MM.1S (cell line): ENCODE measurements around the gene EPB41L1.

Source experiments
- DNase-seq: peaks from one replicate; pipeline ENCODE4 v3.0.0-alpha.2; 2015
- H2AFZ ChIP-seq: fragments of 300-600 bp; sonication (generic); 2 replicates; pipeline ENCODE4 v1.6.0; 2016; ENCODE audit warnings: antibody characterized with exemption, low read length
- H3F3A ChIP-seq: fragments of 300-600 bp; sonication (generic); 2 replicates; pipeline ENCODE4 v1.6.1; 2016; ENCODE audit warnings: mild to moderate bottlenecking, antibody characterized with exemption, low read length, moderate library complexity, mixed read lengths; ENCODE audit not compliant: insufficient read depth
- H3K27ac ChIP-seq: fragments of 300-600 bp; sonication (generic); 2 replicates; pipeline ENCODE4 v1.5.1; 2016; ENCODE audit warnings: mild to moderate bottlenecking, low read length
- H3K27me3 ChIP-seq: fragments of 300-600 bp; sonication (generic); replicated peaks from 2 replicates; pipeline ENCODE4 v1.6.0; 2016; ENCODE audit warnings: low read length; ENCODE audit not compliant: insufficient read depth
- H3K36me3 ChIP-seq: fragments of 300-600 bp; sonication (generic); replicated peaks from 2 replicates; pipeline ENCODE4 v1.6.1; 2016; ENCODE audit warnings: mild to moderate bottlenecking, low read length, mixed read lengths; ENCODE audit not compliant: insufficient read depth
- H3K4me1 ChIP-seq: fragments of 300-600 bp; sonication (generic); 2 replicates; pipeline ENCODE4 v1.6.1; 2016; ENCODE audit warnings: low read length, mixed read lengths
- H3K4me2 ChIP-seq: fragments of 300-600 bp; sonication (generic); 2 replicates; pipeline ENCODE4 v1.6.0; 2016; ENCODE audit warnings: low read depth, low read length
- H3K4me3 ChIP-seq: fragments of 300-600 bp; sonication (generic); 2 replicates; pipeline ENCODE4 v1.5.1; 2016; ENCODE audit warnings: low read length, mixed read lengths
- H3K79me2 ChIP-seq: fragments of 300-600 bp; sonication (generic); 2 replicates; pipeline ENCODE4 v1.6.1; 2016; ENCODE audit warnings: mixed run types, low read length, mixed read lengths
- H3K9ac ChIP-seq: fragments of 300-600 bp; sonication (generic); 2 replicates; pipeline ENCODE4 v1.6.1; 2016; ENCODE audit warnings: low read length, mixed read lengths
- H3K9me2 ChIP-seq: fragments of 300-600 bp; sonication (generic); replicated peaks from 2 replicates; pipeline ENCODE4 v1.6.1; 2016; ENCODE audit warnings: mild to moderate bottlenecking, low read length, mixed read lengths; ENCODE audit not compliant: insufficient read depth
- H3K9me3 ChIP-seq: fragments of 300-600 bp; sonication (generic); replicated peaks from 2 replicates; pipeline ENCODE4 v1.6.1; 2016; ENCODE audit warnings: mild to moderate bottlenecking, low read length, mixed read lengths; ENCODE audit not compliant: insufficient read depth
- H4K20me1 ChIP-seq: fragments of 300-600 bp; sonication (generic); 2 replicates; pipeline ENCODE4 v1.6.1; 2016; ENCODE audit warnings: mild to moderate bottlenecking, low read length, moderate library complexity, mixed read lengths; ENCODE audit not compliant: insufficient read depth
- CTCF ChIP-seq: fragments of 300-600 bp; sonication (generic); IDR thresholded peaks from 2 replicates; pipeline ENCODE4 v1.5.1; 2016; ENCODE audit warnings: antibody characterized with exemption, low read length, mixed read lengths
- EZH2 ChIP-seq: fragments of 300-600 bp; sonication (generic); optimal IDR thresholded peaks from 2 replicates; pipeline ENCODE3; 2017; ENCODE audit warnings: low read depth, mild to moderate bottlenecking, antibody characterized with exemption, low read length, mixed read lengths
- EZH2phosphoT487 ChIP-seq: fragments of 300-600 bp; sonication (generic); IDR thresholded peaks from 2 replicates; pipeline ENCODE4 v1.6.1; 2018; ENCODE audit warnings: antibody characterized with exemption, low read length

EPB41L1 gene

DNA sequence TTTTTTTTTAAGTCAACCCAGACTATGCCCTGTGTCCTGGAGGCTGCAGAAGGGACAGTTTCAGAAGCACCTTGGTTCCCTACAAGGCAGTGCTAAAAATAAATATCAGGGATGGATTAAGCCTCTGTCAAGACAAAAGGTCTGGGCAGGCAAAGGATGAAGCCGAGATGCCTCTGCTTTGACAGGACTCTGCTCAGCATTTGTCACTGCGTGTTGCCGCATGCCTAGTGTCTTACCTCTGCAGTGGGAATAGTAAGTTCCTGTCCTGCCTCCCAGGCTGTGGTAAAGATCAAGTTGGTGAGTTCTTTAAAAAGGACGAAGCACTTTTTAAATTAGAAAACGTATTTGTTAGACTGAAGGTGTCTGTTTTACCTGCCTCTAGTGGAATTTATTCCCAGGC lies 96.9 kb downstream of the EPB41L1 start:
- peaks cover 32% of the 10 kb centered on the region for H3K79me2 ChIP-seq
- H3F3A ChIP-seq: no peaks in the 10 kb centered on the region
- no peak overlapping the region for H3K9ac ChIP-seq
- TF ChIP-seq EZH2phosphoT487: no peak
- no peak for TF ChIP-seq CTCF
- TF ChIP-seq EZH2: no peak
- H3K4me3 ChIP-seq: no peak overlapping the region
- no peaks in the 10 kb centered on the region for H3K27me3 ChIP-seq
- 0 out of 2 replicates have a peak, but pooled peaks cover 8% of the 10 kb centered on the region for H3K36me3 ChIP-seq
- no peaks in the 10 kb centered on the region for H3K9me3 ChIP-seq
- no peak overlapping the region for H3K4me2 ChIP-seq
- no peak overlapping the region for H2AFZ ChIP-seq
- H3K27ac ChIP-seq: no peak overlapping the region
- no peaks in the 10 kb centered on the region for H3K4me1 ChIP-seq
- DNase-seq: no peak
- H4K20me1 ChIP-seq: no peaks in the 10 kb centered on the region
- no peaks in the 10 kb centered on the region for H3K9me2 ChIP-seq

DNA sequence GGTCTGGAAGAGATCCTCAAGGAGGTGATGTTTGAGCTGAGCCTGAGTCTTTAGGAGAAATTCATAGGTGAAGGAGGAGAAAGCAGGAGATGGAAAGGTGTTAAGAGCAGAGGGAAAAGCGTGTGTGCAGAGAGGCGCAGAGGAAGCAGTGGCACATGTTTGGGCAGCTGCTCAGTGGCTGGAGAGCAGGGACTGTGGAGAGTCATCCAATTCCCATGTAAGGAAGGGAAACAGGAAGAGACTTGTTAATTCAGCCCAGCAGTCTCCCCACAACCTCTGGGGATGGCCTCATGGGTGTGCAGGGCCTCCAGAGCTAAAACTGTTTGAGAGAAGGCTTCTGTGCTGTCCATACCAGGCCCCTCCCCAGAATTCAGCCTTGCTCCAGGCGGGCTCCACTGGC lies 98.0 kb downstream of the EPB41L1 start:
- H3K79me2 ChIP-seq: peaks cover 32% of the 10 kb centered on the region
- no peaks in the 10 kb centered on the region for H3K27me3 ChIP-seq
- no peaks in the 10 kb centered on the region for H3F3A ChIP-seq
- no peak overlapping the region for H3K27ac ChIP-seq
- DNase-seq: no peak
- H3K4me1 ChIP-seq: no peaks in the 10 kb centered on the region
- TF ChIP-seq EZH2 (no peak), EZH2phosphoT487 (no peak), CTCF (no peak)
- no peaks in the 10 kb centered on the region for H4K20me1 ChIP-seq
- no peak overlapping the region for H2AFZ ChIP-seq
- H3K9ac ChIP-seq: no peak overlapping the region
- no peaks in the 10 kb centered on the region for H3K9me3 ChIP-seq
- H3K9me2 ChIP-seq: no peaks in the 10 kb centered on the region
- no peak overlapping the region for H3K4me3 ChIP-seq
- H3K4me2 ChIP-seq: no peak overlapping the region
- H3K36me3 ChIP-seq: 0 out of 2 replicates have a peak, but pooled peaks cover 8% of the 10 kb centered on the region

DNA sequence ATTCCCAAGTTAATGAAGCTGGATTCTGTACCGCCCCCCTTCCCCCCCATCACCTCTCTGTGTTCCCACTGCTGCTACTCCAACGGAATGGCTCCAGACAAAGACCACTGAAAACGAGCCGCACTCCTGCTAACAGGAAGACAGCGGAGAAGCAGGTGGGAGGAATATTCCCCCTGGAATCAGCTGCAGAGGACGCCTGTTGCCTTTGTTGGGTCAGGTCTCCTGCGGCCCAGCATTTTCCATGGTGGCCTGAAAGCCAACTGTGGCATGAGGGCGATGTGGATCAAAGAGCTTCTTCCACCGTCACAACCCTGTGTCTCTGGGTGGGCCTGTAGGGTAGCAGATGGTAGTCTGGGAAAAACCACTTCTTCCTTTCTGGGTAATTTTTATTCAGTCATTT lies 98.5 kb downstream of the EPB41L1 start:
- Histone ChIP-seq H3K4me2 (no peak overlapping the region), H2AFZ (no peak overlapping the region), H4K20me1 (no peaks in the 10 kb centered on the region), H3K4me3 (no peak overlapping the region), H3K27ac (no peak overlapping the region), H3K9ac (no peak overlapping the region), H3K79me2 (peaks cover 32% of the 10 kb centered on the region), H3K4me1 (no peaks in the 10 kb centered on the region), H3K27me3 (no peaks in the 10 kb centered on the region), H3K9me2 (no peaks in the 10 kb centered on the region), H3K9me3 (no peaks in the 10 kb centered on the region), H3F3A (no peaks in the 10 kb centered on the region), H3K36me3 (0 out of 2 replicates have a peak, but pooled peaks cover 8% of the 10 kb centered on the region)
- DNase-seq: no peak
- no peak for TF ChIP-seq EZH2
- TF ChIP-seq CTCF: no peak
- TF ChIP-seq EZH2phosphoT487: no peak
